BJ (cell line): ENCODE results near the gene BRINP2. TPM values are rescaled to one million over a fixed set of nuclear protein-coding genes. Genes with fewer than 3 reads are reported as not detected.

Source experiments
- CTCF ChIA-PET: fragments of 350-600 bp; formaldehyde crosslinking; extraction: SDS; loops from one replicate; lab custom pipeline; 2021; ENCODE audit warnings: antibody characterized with exemption, inconsistent platforms; lab: Yijun Ruan, JAX
- POLR2A ChIA-PET: fragments of 300-600 bp; sonication (Branson Sonifier 250); formaldehyde crosslinking; extraction: SDS; loops from one replicate; lab custom pipeline; 2021; ENCODE audit warnings: antibody characterized with exemption; lab: Charles Lee
- DNase-seq: peaks from one replicate; pipeline ENCODE4 v3.0.0-alpha.2; 2011; ENCODE audit warnings: low read depth
- H3K27me3 ChIP-seq: 2 replicates; pipeline ENCODE4 v1.6.0; 2011; ENCODE audit warnings: low read length; ENCODE audit not compliant: control insufficient read depth, insufficient read depth
- H3K36me3 ChIP-seq: 2 replicates; pipeline ENCODE4 v1.5.1; 2011; ENCODE audit warnings: low read length; ENCODE audit not compliant: control insufficient read depth, insufficient read depth
- H3K4me3 ChIP-seq: 2 replicates; pipeline ENCODE4 v1.5.1; 2011; ENCODE audit warnings: low read depth, mild to moderate bottlenecking, control low read depth, low read length
- CTCF ChIP-seq: IDR thresholded peaks from 2 replicates; pipeline ENCODE4 v1.5.1; 2011; ENCODE audit warnings: low read depth, mild to moderate bottlenecking, control low read depth, inconsistent platforms, low read length, moderate library complexity; ENCODE audit not compliant: insufficient read depth
- polyA plus RNA-seq: library from polyadenylated mRNA; depleted of rRNA; stranded (reverse); fragments of >200 nt; gene quantifications from 2 replicates; pipeline ENCODE4 v1.2.3, GENCODE V29; 2011

The BRINP2 gene
- polyA plus RNA-seq, 1 experiment = 0.02 TPM

- ChIA-PET CTCF (interaction anchor here (1.5 kb wide), 1 partner anchor 162 kb away, joined by 4 read pairs; no protein-coding TSS in a partner anchor), POLR2A (no interaction called here)
- H3K27me3 ChIP-seq = peaks cover 7% of the 10 kb centered on the region; the same call in 1 of the 2 replicates
- no peak overlapping the region for H3K4me3 ChIP-seq
- DNase-seq = no peak
- no peaks in the 10 kb centered on the region for H3K36me3 ChIP-seq
- peak; percentile 58 for TF ChIP-seq CTCF
Measured at GRCh38 chr1:177185209-177185608, 14.5 kb downstream of the BRINP2 start.

DNA sequence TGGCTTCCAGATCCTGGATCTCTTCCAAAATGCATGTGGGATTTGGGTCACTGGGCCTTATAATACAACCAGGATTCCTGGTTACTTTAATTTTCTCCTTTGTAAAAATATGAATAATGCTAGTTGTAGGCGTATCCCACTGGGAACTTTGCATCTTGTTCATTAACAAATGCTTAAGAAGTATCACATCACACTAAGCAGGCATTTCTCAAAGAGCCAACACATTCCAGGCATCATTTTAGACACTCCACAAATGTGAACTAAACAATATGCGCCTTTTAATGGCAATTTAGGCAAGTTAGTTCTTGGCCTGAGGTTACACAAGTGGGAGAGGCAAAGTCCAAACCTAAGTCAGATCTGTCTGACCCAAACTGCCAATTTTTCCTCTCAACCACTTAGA lies 15.9 kb downstream of the BRINP2 start:
- POLR2A ChIA-PET = no interaction called here
- no peak for TF ChIP-seq CTCF
- Histone ChIP-seq H3K36me3 (no peaks in the 10 kb centered on the region), H3K27me3 (peaks cover 7% of the 10 kb centered on the region; the same call in 1 of the 2 replicates), H3K4me3 (no peak overlapping the region)
- CTCF ChIA-PET = no interaction called here
- no peak for DNase-seq

- Histone ChIP-seq H3K4me3 (no peak overlapping the region), H3K27me3 (peaks cover 3% of the 10 kb centered on the region; the same call in 1 of the 2 replicates), H3K36me3 (no peaks in the 10 kb centered on the region)
- TF ChIP-seq CTCF = no peak
- ChIA-PET POLR2A (no interaction called here), CTCF (interaction anchor here (0.6 to 4.4 kb wide), 3 partner anchors 9 to 293 kb away, joined by 3 to 21 read pairs (median 8); no protein-coding TSS in a partner anchor)
- DNase-seq = no peak
Measured at GRCh38 chr1:177190308-177190970, 19.7 kb downstream of the BRINP2 start.

DNA sequence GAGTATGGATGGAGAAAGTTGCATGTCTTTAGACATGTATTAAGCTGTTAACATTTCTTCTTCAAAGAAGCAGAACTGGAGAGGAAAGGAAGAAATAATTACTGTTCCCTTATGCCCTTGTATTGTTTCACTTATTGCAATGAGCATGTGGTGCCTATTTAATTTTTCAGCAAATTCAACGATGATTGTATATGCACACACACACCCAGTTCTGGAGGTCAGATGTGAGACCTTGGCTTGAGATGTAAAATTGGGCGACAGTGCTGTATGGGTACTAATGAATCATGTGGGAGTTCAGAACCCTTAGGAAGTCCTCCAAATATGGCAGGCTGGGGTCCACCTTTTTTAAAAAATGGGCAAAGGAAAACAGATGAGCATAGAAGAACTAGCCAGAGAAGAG lies 27.5 kb downstream of the BRINP2 start:
- TF ChIP-seq CTCF = no peak
- ChIA-PET POLR2A (no interaction called here), CTCF (interaction anchor here (1.3 kb wide), 1 partner anchor 16 kb away, joined by 6 read pairs; no protein-coding TSS in a partner anchor)

DNA sequence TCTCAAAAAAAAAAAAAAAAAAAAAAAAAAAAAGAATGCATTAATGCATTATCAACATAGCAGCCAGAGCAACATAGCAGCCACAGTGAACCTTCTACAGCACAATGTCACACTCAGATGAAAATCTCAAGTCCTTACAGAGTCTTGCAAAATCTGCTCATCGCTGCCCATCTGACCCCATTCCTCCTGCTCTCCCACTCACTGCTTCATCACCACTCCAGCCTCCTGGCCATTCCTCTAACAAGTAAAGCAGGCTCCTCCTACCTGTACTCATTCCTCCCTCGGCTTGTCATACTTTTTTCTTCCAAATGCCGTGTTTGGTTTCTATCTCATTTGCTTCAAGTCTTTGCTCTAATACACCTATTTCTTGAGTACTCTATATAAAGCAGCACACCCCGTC lies 29.5 kb downstream of the BRINP2 start:
- Histone ChIP-seq H3K36me3 (no peaks in the 10 kb centered on the region), H3K27me3 (no peaks in the 10 kb centered on the region), H3K4me3 (no peak overlapping the region)
- POLR2A ChIA-PET = no interaction called here
- no peak for TF ChIP-seq CTCF
- no peak for DNase-seq
- CTCF ChIA-PET = interaction anchor here (2.7 kb wide), 1 partner anchor 19 kb away, joined by 6 read pairs; no protein-coding TSS in a partner anchor

More for the DNA sequence above, 27.5 kb downstream of the BRINP2 start:
- Histone ChIP-seq H3K36me3 (no peaks in the 10 kb centered on the region), H3K4me3 (no peak overlapping the region), H3K27me3 (peaks cover 1% of the 10 kb centered on the region; the same call in 1 of the 2 replicates)
- no peak for DNase-seq
